Brain microvascular endothelial cell (primary cell): Measurements from ENCODE around the gene KTI12.
A peak's percentile ranks its signal among the peaks of the same experiment; 100 is the strongest.

ENCODE experiments used
- DNase-seq: peaks from one replicate; pipeline ENCODE4 v3.0.0-alpha.2; 2020
- H3K27ac ChIP-seq: fragments of 250-450 bp; sonication (Bioruptor Pico); 2 replicates; pipeline ENCODE4 v1.5.1; 2020; ENCODE audit warnings: mild to moderate bottlenecking, moderate library complexity
- H3K27me3 ChIP-seq: fragments of 250-450 bp; sonication (Bioruptor Pico); replicated peaks from 2 replicates; pipeline ENCODE4 v1.5.1; 2020; ENCODE audit warnings: mild to moderate bottlenecking
- H3K36me3 ChIP-seq: fragments of 250-450 bp; sonication (Bioruptor Pico); replicated peaks from 2 replicates; pipeline ENCODE4 v1.5.1; 2020; ENCODE audit warnings: mild to moderate bottlenecking
- H3K4me3 ChIP-seq: 2 replicates; pipeline ENCODE4 v1.5.1; 2011; ENCODE audit warnings: low read depth, mild to moderate bottlenecking, control low read depth, low read length, moderate library complexity
- in situ Hi-C: cut with HindIII; loops from 2 replicates; pipeline ENCODE4 v1.10.0; 2017; ENCODE audit warnings: low sequenced_read_pairs, low pct_ligation_motif_present
- TF ChIP-seq, protein P1 (sequence below): IDR thresholded peaks from 2 replicates; pipeline ENCODE4 v1.5.1; 2011; ENCODE audit warnings: low read depth, mild to moderate bottlenecking, moderate library complexity, low read length, control low read depth, inconsistent platforms; ENCODE audit errors: missing control alignments

The KTI12 gene

DNA sequence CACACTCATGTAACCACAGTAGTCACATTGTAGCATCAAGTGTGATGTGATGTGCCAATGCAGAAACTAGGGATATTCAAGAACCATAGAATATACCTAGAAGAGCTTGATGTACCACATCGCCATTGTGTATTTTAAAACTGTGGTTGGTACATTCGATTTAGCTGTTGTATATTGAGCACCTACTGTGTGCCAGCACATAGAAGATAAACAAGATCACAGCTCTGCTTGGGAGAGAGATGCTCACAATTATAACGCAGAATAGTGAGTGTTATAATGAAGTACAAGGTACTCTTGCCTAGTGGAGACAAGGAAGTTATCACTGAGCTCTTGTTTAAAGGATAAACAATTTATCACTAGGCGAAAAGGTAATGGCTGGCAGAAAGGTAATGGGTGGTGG lies 27.2 kb upstream of the KTI12 start:
- Histone ChIP-seq H3K27me3 (no peaks in the 10 kb centered on the region), H3K36me3 (peaks cover 42% of the 10 kb centered on the region), H3K27ac (no peak overlapping the region), H3K4me3 (no peak overlapping the region)
- in situ Hi-C loops: no loop called here
- no peak for DNase-seq
- TF ChIP-seq, protein P1, sequence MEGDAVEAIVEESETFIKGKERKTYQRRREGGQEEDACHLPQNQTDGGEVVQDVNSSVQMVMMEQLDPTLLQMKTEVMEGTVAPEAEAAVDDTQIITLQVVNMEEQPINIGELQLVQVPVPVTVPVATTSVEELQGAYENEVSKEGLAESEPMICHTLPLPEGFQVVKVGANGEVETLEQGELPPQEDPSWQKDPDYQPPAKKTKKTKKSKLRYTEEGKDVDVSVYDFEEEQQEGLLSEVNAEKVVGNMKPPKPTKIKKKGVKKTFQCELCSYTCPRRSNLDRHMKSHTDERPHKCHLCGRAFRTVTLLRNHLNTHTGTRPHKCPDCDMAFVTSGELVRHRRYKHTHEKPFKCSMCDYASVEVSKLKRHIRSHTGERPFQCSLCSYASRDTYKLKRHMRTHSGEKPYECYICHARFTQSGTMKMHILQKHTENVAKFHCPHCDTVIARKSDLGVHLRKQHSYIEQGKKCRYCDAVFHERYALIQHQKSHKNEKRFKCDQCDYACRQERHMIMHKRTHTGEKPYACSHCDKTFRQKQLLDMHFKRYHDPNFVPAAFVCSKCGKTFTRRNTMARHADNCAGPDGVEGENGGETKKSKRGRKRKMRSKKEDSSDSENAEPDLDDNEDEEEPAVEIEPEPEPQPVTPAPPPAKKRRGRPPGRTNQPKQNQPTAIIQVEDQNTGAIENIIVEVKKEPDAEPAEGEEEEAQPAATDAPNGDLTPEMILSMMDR: no peak

DNA sequence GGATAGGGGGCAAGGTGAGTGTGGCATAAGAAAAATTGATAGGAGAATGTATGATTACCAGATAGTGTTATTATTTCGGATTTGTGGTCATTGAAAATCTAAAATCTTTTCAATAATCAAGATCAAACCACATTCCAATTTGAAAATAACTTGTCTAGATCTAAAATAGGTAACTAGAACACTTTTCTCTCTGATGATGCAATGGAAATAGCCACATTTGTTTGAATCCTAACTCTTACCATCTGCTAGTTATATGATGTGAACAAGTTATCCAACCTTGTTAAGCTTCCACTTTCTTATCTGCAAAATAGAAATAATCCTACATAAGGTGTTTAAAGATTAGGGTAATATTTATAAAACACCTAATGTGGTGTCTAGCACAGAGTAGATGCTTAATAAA lies 26.3 kb upstream of the KTI12 start:
- Histone ChIP-seq H3K4me3 (no peak overlapping the region), H3K27ac (no peak overlapping the region), H3K27me3 (no peaks in the 10 kb centered on the region), H3K36me3 (peaks cover 33% of the 10 kb centered on the region)
- DNase-seq: no peak
- in situ Hi-C loops: no loop called here
- TF ChIP-seq, protein P1: no peak

DNA sequence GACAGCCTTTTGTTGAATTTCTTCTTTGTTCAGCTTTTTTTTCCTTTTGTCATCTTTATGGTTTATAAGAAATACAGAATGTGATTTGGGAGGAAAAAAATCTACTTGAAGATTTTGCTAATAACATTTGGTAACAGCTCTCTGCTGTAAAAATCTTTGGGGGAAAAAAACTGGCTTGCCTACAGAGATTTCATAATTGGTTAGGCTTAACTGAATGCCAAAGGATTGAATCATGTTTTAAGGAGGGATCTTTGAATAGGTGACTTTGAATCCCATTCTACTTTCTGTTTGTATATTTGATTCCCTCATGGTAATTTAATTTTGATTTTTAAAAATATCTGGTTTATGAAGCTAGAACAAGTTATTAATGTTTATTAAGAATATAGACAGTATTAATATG lies 25.7 kb upstream of the KTI12 start:
- Histone ChIP-seq H3K27me3 (no peaks in the 10 kb centered on the region), H3K36me3 (peaks cover 29% of the 10 kb centered on the region), H3K4me3 (no peak overlapping the region), H3K27ac (no peak overlapping the region)
- DNase-seq: no peak
- TF ChIP-seq, protein P1: no peak
- in situ Hi-C loops: no loop called here

DNA sequence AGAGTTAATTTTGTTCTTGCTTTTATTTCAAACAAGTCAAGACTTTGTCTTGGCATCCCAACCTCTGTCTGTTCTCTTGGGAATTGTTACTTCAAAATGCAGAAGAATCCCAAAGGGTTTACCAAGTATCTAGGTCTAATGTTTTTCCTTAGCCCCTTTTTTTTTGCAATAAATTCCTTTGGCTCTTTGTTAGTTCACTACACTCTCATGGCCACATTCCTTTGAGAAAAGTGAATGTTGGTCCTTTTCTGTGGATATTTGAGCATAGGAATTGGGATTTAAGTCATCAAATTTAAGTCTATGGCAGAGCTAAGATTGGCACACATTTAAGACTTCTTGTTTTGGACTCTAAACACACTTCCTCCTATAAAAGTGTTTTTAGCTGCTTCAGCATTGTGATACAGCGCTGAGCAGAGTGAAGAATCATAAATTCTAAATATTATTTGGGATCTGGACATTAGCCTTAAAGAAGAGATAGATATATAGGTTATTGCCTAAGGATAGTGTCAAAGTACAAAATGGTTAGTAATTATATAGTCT lies 24.3 kb upstream of the KTI12 start:
- in situ Hi-C loops: no loop called here
- Histone ChIP-seq H3K27me3 (no peaks in the 10 kb centered on the region), H3K27ac (no peak overlapping the region), H3K4me3 (no peak overlapping the region), H3K36me3 (peaks cover 23% of the 10 kb centered on the region)
- no peak for DNase-seq
- TF ChIP-seq, protein P1: no peak

DNA sequence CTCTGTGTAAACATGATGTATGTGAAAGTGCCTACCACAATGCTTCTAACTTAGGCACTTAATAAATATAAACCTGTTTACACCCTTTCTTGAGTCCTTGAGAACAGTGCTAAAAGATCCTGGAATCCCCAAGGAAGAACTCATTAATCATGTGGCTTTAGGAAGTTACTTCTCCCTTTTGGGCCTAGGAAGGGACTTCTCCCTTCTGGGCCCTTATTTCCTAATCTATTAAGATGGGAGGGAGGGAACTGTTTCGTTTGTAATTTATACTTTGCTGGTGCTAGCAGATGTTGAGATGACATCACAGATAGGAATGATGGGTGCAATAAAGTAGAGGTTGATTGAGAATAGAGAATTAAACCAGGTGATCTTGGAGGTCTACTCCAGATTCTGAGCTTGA lies 23.6 kb upstream of the KTI12 start:
- no peaks in the 10 kb centered on the region for H3K27me3 ChIP-seq
- H3K4me3 ChIP-seq: peak overlapping the region; percentile 89
- peaks cover 19% of the 10 kb centered on the region for H3K36me3 ChIP-seq
- H3K27ac ChIP-seq: peak overlapping the region; percentile 93
- TF ChIP-seq, protein P1: no peak
- in situ Hi-C loops: no loop called here
- no peak for DNase-seq

DNA sequence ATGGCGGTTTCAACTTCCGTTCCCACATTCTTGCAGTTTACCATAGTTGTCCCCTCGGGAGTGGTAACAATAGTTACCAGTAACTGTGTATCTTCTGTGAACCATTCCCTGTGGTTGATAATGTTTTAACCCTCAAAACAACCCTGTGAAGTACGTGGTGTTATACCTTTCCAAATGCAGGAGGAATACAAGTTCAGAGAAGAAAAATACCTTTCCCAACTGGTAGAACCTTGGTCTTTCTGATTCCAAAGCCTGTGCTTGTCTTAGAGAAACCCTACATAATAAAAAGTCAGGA lies 23.3 kb upstream of the KTI12 start:
- TF ChIP-seq, protein P1: no peak
- peak overlapping the region; percentile 89 for H3K4me3 ChIP-seq
- in situ Hi-C loops: no loop called here
- H3K27me3 ChIP-seq: no peaks in the 10 kb centered on the region
- peaks cover 18% of the 10 kb centered on the region for H3K36me3 ChIP-seq
- H3K27ac ChIP-seq: peak overlapping the region; percentile 93
- DNase-seq: peak; percentile 61
